Endothelial cell of umbilical vein (primary cell): ENCODE measurements around the gene MEGF11. TPM values are rescaled to one million over a fixed set of nuclear protein-coding genes. Genes with fewer than 3 reads are reported as not detected.

Experiments used
- BruUV-seq: library from RNA; stranded (reverse); fragments of 400-500 nt; replicated peaks from 2 replicates; lab custom pipeline; 2021; lab: Mats Ljungman, UMichigan
- CTCF ChIA-PET: fragments of 300-600, 350-600 bp; sonication (Branson Sonifier 250); formaldehyde crosslinking; loops from one replicate; lab custom pipeline; 2021; ENCODE audit warnings: antibody characterized with exemption, inconsistent platforms; lab: Charles Lee
- POLR2A ChIA-PET: fragments of 300-600, 350-600 bp; sonication (Branson Sonifier 250); formaldehyde crosslinking; loops from one replicate; lab custom pipeline; 2021; ENCODE audit warnings: antibody characterized with exemption, inconsistent platforms; lab: Charles Lee
- DNase-seq: peaks from one replicate; pipeline ENCODE4 v3.0.0-alpha.2; 2011; ENCODE audit warnings: low read depth, low spot score
- FAIRE-seq: peaks from 2 replicates; lab custom pipeline; 2011; peaks lifted over from hg19 to GRCh38; lab: Jason Lieb, UNC
- H2AFZ ChIP-seq: 2 replicates; pipeline ENCODE4 v1.6.0; 2012; ENCODE audit warnings: low read depth, low read length, control low read depth, inconsistent platforms
- H3K27ac ChIP-seq: 2 replicates; pipeline ENCODE4 v1.5.1; 2011; ENCODE audit warnings: low read depth, mild to moderate bottlenecking, control low read depth, low read length, moderate library complexity; ENCODE audit not compliant: insufficient read depth
- H3K27me3 ChIP-seq, 2 experiments: 2 replicates each; pipeline versions ENCODE4 v1.6.0 to v1.6.1; 2011; ENCODE audit warnings: low read length in 2 of 2, mixed read lengths in 1 of 2; ENCODE audit not compliant: control insufficient read depth in 2 of 2, insufficient read depth in 2 of 2
- H3K36me3 ChIP-seq, 2 experiments: 2 replicates in 1 of 2; 3 replicates in 1 of 2; pipeline ENCODE4 v1.5.1; 2011; ENCODE audit warnings: low read length in 2 of 2, mild to moderate bottlenecking in 1 of 2, moderate library complexity in 1 of 2; ENCODE audit not compliant: control insufficient read depth in 2 of 2, insufficient read depth in 2 of 2; ENCODE audit errors: extremely low read depth in 1 of 2
- H3K4me1 ChIP-seq: 3 replicates; pipeline ENCODE4 v1.5.1; 2011; ENCODE audit warnings: mild to moderate bottlenecking, low read length; ENCODE audit not compliant: control insufficient read depth, insufficient read depth; ENCODE audit errors: extremely low read depth
- H3K4me2 ChIP-seq: 2 replicates; pipeline ENCODE4 v1.6.1; 2011; ENCODE audit warnings: low read length, control low read depth, mixed read lengths; ENCODE audit not compliant: insufficient read depth
- H3K4me3 ChIP-seq, 3 experiments: fragments of 200-600 bp in 1 of 3; sonication (generic), shearing (Covaris generic) in 1 of 3; replicated peaks in 1 of 3; 2 replicates each; pipeline ENCODE4 v1.5.1; 2011 to 2016; ENCODE audit warnings: control low read depth in 3 of 3, low read length in 3 of 3, mild to moderate bottlenecking in 2 of 3, inconsistent platforms in 1 of 3, low read depth in 1 of 3, moderate library complexity in 1 of 3; ENCODE audit not compliant: insufficient read depth in 1 of 3
- H3K79me2 ChIP-seq: 2 replicates; pipeline ENCODE4 v1.6.0; 2012; ENCODE audit warnings: low read length, inconsistent platforms; ENCODE audit not compliant: control insufficient read depth, insufficient read depth
- H3K9ac ChIP-seq: replicated peaks from 2 replicates; pipeline ENCODE3; 2011; ENCODE audit warnings: low read length, control low read depth; ENCODE audit not compliant: insufficient read depth; ENCODE audit errors: extremely low read depth
- H3K9me1 ChIP-seq: replicated peaks from 3 replicates; pipeline ENCODE4 v1.6.0; 2011; ENCODE audit warnings: mild to moderate bottlenecking, low read length; ENCODE audit not compliant: control insufficient read depth, insufficient read depth; ENCODE audit errors: extremely low read depth
- H3K9me3 ChIP-seq: replicated peaks from 2 replicates; pipeline ENCODE4 v1.5.1; 2012; ENCODE audit warnings: low read length, inconsistent platforms; ENCODE audit not compliant: control insufficient read depth, insufficient read depth
- H4K20me1 ChIP-seq: replicated peaks from 2 replicates; pipeline ENCODE3; 2011; ENCODE audit warnings: mild to moderate bottlenecking, low read length; ENCODE audit not compliant: control insufficient read depth, insufficient read depth; ENCODE audit errors: extremely low read depth
- EZH2 ChIP-seq: IDR thresholded peaks from 2 replicates; pipeline ENCODE4 v1.6.1; 2012; ENCODE audit warnings: borderline replicate concordance, low read depth, mild to moderate bottlenecking, moderate library complexity, low read length, inconsistent platforms; ENCODE audit not compliant: severe bottlenecking
- GATA2 ChIP-seq: IDR thresholded peaks from 2 replicates; pipeline ENCODE4 v1.7.0; 2011; ENCODE audit warnings: low read depth, mild to moderate bottlenecking, moderate library complexity, mixed read lengths, low read length; ENCODE audit not compliant: insufficient read length, insufficient read depth
- JUN ChIP-seq: IDR thresholded peaks from 2 replicates; pipeline ENCODE4 v1.6.1; 2011; ENCODE audit warnings: borderline replicate concordance, low read depth; ENCODE audit not compliant: insufficient read length, insufficient read depth
- MYC ChIP-seq: IDR thresholded peaks from one replicate; pipeline ENCODE4 v1.6.1; 2011; ENCODE audit warnings: mild to moderate bottlenecking, low read depth, low read length
- POLR2A ChIP-seq: IDR thresholded peaks from 2 replicates; pipeline ENCODE4 v1.6.1; 2012; ENCODE audit warnings: low read depth, mild to moderate bottlenecking, control low read depth, low read length
- POLR2AphosphoS5 ChIP-seq: IDR thresholded peaks from 2 replicates; pipeline ENCODE4 v1.6.1; 2012; ENCODE audit warnings: low read depth, mild to moderate bottlenecking, control low read depth, low read length, moderate library complexity; ENCODE audit not compliant: insufficient read depth
- dilution Hi-C: fragments of 300-500 bp; cut with MboI; formaldehyde crosslinking; loops from one replicate; pipeline ENCODE4 v1.15.0; 2019; ENCODE audit warnings: low sequenced_read_pairs; ENCODE audit not compliant: extremely low pct_ligation_motif_present
- intact Hi-C: fragments of 100-400 bp; cut with micrococcal nuclease; formaldehyde crosslinking; loops from one replicate; pipeline ENCODE4 v1.10.0; 2022
- polyA plus RNA-seq, 4 experiments: library from polyadenylated mRNA; depleted of rRNA in 3 of 4; stranded (reverse) in 3 of 4; unstranded in 1 of 4; fragments of >200 nt; gene quantifications; 2 replicates each; pipeline versions ENCODE4 v1.2.1 to v1.2.3, GENCODE V29; 2011 to 2012; ENCODE audit warnings: missing spikeins in 1 of 4
- total RNA-seq: library from RNA; stranded (reverse); gene quantifications from 2 replicates; pipeline ENCODE4 v1.2.3, GENCODE V29; 2021
- TF ChIP-seq, protein P1 (sequence below), 2 donors: IDR thresholded peaks; 1 replicate in 1 of 2; 2 replicates in 1 of 2; pipeline ENCODE4 v1.5.1; 2011; ENCODE audit warnings: low read length in 2 of 2, mild to moderate bottlenecking in 2 of 2, moderate library complexity in 2 of 2, control low read depth in 1 of 2, inconsistent platforms in 1 of 2, low read depth in 1 of 2; ENCODE audit not compliant: insufficient read depth in 1 of 2; ENCODE audit errors: extremely low read depth in 1 of 2

MEGF11 gene
- total and polyA plus RNA-seq, 2 donors (not counting 3 experiments of a cell fraction or from before 2014, with no cell fraction given), result not detected

DNA sequence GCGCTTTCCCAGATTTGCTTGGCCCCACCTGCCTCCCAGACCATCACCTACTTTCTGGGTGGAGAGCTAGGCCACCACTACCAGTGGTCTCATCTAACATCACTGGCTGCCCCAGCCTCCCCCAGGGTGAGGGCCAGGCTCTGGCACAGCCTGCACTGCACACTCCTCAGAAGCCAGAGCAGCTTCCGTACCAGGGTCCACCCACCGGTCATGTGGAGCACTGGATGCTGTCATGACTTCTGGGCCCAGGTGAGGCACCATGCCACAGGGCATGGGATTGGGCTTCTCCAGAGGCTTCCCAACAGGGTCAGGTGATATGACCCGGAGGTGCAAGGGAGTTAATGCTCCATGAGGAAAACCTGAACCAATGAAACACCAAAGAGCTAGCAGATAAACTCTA, 14.0 kb downstream of the MEGF11 start:
- no peaks in the 10 kb centered on the region for H3K9me3 ChIP-seq
- FAIRE-seq, result no peak
- H4K20me1 ChIP-seq, result no peaks in the 10 kb centered on the region
- peaks cover 4 to 17% of the 10 kb centered on the region in 2 experiments for H3K27me3 ChIP-seq
- H3K9ac ChIP-seq, result no peak overlapping the region
- H3K4me3 ChIP-seq, result no peak overlapping the region
- no TSS peak for BruUV-seq
- CTCF ChIA-PET, result interaction anchor here (0.6 to 1.4 kb wide), 3 partner anchors 8 to 191 kb away, joined by 3 to 4 read pairs (median 3); no protein-coding TSS in a partner anchor
- H3K27ac ChIP-seq, result no peak overlapping the region
- TF ChIP-seq, protein P1, sequence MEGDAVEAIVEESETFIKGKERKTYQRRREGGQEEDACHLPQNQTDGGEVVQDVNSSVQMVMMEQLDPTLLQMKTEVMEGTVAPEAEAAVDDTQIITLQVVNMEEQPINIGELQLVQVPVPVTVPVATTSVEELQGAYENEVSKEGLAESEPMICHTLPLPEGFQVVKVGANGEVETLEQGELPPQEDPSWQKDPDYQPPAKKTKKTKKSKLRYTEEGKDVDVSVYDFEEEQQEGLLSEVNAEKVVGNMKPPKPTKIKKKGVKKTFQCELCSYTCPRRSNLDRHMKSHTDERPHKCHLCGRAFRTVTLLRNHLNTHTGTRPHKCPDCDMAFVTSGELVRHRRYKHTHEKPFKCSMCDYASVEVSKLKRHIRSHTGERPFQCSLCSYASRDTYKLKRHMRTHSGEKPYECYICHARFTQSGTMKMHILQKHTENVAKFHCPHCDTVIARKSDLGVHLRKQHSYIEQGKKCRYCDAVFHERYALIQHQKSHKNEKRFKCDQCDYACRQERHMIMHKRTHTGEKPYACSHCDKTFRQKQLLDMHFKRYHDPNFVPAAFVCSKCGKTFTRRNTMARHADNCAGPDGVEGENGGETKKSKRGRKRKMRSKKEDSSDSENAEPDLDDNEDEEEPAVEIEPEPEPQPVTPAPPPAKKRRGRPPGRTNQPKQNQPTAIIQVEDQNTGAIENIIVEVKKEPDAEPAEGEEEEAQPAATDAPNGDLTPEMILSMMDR (IDR thresholded peaks at IDR 0.05; ENCODE audit: extremely low read depth in 1 of 2, insufficient read depth in 1 of 2, low read depth in 1 of 2, low read length in 2 of 2), result no peak
- no peak for TF ChIP-seq EZH2
- H3K4me1 ChIP-seq, result no peaks in the 10 kb centered on the region
- H3K4me2 ChIP-seq, result no peak overlapping the region
- H2AFZ ChIP-seq, result no peak overlapping the region
- intact Hi-C loops (no loop called here), dilution Hi-C loops (no loop called here)
- no peaks in the 10 kb centered on the region for H3K9me1 ChIP-seq
- no peaks in the 10 kb centered on the region for H3K36me3 ChIP-seq
- DNase-seq, result no peak
- H3K79me2 ChIP-seq, result no peaks in the 10 kb centered on the region
- POLR2A ChIA-PET, result no interaction called here

DNA sequence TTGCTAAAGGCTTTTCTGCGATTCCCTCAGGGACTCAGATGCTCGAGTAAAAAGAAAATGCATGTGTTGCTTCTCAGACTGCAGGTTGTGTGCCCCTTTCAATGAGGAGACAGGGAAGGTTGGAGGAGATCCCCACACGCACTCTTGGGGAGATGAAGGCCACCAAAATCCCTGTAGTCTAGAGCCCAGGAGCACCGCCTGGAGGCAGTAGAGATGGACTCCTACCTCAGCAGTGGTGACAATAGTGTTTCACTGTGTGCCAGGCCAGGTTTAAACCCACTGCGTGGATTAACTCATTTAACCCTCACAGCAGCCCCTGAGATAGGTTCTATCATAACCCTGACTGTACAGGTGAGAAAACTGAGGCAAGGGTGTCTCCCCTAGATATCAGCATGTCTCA, 15.2 kb downstream of the MEGF11 start:
- DNase-seq, result no peak
- H2AFZ ChIP-seq, result no peak overlapping the region
- ChIA-PET CTCF (no interaction called here), POLR2A (no interaction called here)
- H3K27me3 ChIP-seq, result peaks cover 0 to 12% of the 10 kb centered on the region in 2 experiments
- no peaks in the 10 kb centered on the region for H4K20me1 ChIP-seq
- no peak overlapping the region for H3K27ac ChIP-seq
- no peaks in the 10 kb centered on the region for H3K9me1 ChIP-seq
- H3K79me2 ChIP-seq, result no peaks in the 10 kb centered on the region
- no peak for FAIRE-seq
- no peak overlapping the region for H3K4me3 ChIP-seq
- no peak for TF ChIP-seq JUN
- TF ChIP-seq POLR2A, result no peak
- TF ChIP-seq GATA2, result no peak
- no peak for TF ChIP-seq MYC
- no peak for TF ChIP-seq POLR2AphosphoS5
- no peak overlapping the region for H3K4me2 ChIP-seq
- H3K4me1 ChIP-seq, result no peaks in the 10 kb centered on the region
- no TSS peak for BruUV-seq
- no peaks in the 10 kb centered on the region for H3K36me3 ChIP-seq
- dilution Hi-C loops, result no loop called here
- intact Hi-C loops, result no loop called here
- no peak overlapping the region for H3K9ac ChIP-seq
- H3K9me3 ChIP-seq, result no peaks in the 10 kb centered on the region
